GM11168 (cell line): Measurements from ENCODE around the gene ADGRD1.

Experiments used
- in situ Hi-C: fragments of 300-500 bp; cut with MboI; formaldehyde crosslinking; loops from one replicate; pipeline ENCODE4 v1.12.0; 2022; ENCODE audit warnings: low sequenced_read_pairs; ENCODE audit not compliant: unreplicated experiment

The ADGRD1 gene

DNA sequence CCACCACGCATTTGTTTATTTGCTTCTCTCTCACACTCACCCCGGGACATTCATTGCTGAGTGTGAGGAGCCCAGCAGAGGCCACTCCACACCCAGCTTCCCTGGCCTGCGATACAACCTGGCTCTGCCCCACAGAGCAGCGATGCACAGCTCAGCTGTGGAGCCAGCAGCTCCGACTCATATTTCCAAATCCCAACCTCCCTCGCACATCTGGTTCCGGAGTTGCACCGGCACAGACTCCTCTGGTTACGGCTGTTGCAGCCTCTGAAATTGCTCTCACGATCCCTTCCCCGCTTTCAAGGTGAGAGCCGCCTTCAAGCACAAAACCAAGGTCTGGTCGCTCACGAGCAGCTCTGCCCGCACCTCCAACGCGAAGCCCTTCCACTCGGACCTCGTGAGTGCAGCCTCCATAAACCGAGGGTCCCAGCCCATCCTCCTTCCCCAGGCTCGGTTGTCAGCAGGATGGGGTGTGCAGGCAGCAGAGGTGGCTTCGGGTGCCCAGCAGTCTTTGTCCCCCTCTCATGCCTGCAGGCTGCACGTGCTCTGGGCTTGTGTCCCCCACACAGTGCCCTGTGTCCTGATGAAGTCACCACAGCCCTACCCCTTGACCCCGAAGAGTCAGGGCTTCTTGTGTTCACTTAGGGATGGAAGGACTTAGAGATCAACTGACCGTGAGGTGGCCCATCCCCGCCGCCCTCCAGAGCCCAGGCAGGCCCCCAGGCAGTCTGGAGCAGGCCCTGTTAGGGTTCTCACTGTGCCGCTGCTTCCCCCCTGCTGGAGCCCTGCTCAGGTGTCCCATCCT is 184.3 kb downstream of the ADGRD1 start:
- in situ Hi-C loops, result no loop called here

DNA sequence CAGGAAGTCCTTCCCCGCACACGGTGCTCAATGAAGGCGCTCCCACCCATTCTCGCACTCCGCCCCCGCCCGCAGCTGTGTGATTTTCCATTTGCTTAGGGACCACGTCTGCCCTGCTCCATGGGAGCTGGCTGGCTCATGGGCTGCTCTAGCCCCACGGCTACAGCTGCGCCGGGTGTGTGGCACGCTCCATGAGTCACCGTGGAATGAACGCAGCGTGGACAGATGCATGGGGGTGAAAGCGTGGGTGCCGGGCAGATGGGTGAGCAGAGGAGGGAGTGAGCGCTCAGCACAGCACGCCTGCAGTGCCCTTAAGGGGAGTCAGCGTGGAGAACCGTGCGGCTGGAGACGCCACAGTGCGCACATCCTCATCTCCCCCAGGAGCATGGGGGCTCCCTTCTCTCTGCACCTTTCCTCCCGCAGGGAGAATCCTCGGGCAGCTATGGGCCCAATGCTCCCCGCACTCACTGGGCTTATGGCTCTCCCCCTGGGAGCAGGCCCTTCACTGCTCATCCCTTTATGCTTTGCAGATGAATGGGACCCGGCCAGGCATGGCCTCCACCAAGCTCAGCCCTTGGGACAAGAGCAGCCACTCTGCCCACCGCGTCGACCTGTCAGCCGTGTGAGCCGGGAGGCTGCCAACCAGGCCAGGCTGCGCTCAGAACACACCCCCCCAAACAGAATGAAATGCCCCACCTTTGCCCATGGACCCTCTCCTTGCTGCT is 185.1 kb downstream of the ADGRD1 start:
- in situ Hi-C loops, result no loop called here

GRCh38 chr12:131139363-131140068 is 185.8 kb downstream of the ADGRD1 start:
- in situ Hi-C loops, result no loop called here

DNA sequence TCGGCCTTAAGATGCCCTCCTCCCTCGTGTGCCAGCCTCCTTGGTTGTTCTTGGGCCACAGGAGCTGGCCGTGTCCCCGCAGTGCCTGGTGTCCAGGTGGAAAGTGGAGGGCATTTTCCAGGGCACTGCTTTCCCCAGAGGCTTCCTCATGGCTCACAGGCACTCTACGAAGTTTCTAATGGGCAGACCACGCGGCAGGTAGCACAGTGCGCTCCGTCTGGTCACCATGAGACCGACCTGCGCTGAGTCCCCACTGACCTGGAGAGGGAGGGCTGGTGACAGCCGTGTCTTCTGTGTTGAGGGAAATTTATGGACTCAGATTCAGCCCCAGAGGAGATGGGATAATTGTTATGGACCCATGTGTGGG is 186.3 kb downstream of the ADGRD1 start:
- in situ Hi-C loops, result no loop called here

DNA sequence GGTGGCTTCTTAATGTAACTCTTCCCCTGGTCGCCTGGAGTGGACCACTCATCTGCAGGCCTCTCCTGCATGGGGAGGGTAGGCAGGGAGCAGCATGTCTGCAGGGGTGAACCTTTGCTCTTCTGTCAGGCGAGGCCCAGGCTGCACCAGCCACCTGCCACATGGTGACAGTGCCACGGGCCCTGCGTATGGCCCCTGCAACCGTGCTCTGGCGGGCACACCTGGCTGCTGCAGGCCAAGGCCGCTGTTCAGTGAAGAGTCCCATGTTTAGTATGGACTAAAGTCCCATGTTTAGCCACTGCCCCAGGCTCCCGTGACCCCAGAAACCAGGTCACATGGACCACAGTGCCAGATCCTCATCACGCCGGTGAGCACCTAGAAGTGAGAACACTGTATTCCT is 187.0 kb downstream of the ADGRD1 start:
- in situ Hi-C loops, result no loop called here

DNA sequence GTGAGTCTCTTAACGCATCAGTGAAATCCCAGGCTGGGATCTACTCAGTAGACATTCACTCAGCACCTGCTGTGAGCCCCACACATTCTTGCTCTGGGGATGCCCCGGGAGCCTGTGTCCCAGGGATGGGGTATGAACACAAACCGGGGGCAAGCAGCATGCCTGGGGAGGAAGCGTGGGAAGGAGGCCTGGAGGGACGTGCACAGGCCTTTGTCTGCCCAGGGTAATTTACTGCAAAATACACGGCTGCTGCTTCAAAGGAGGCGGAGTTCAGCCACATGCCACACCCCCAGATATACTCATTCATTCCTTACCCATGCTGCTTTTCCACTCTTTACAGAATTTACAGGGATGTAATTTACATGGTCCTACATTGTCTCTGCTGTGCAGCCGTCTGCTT is 187.8 kb downstream of the ADGRD1 start:
- in situ Hi-C loops, result no loop called here

- in situ Hi-C loops, result no loop called here
These were observed 189.4 kb downstream of the ADGRD1 start for GRCh38 chr12:131142891-131143657.

DNA sequence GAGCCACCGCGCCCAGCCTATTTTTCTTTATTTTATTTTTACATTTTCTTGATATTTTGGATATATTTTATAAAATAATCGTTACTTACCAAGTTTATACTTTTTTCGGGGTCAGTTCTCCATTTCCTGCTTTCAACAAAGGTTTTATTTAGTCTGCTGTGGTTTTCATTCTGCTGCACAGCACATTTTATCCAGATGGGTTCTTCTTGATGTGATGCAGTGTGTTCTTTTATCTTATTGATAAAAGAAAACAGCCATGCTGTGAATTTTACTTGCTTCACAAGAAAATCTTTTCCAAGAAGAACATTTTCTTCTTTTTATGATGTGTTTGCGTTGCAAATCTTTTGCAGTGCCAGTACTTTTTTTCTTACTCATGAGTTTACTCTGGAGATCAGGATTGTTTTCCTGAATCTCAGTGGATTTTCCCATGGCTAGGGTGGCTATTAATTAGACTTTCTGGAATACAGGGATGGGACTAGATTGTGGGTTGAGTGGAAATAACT is 192.5 kb downstream of the ADGRD1 start:
- in situ Hi-C loops, result no loop called here

DNA sequence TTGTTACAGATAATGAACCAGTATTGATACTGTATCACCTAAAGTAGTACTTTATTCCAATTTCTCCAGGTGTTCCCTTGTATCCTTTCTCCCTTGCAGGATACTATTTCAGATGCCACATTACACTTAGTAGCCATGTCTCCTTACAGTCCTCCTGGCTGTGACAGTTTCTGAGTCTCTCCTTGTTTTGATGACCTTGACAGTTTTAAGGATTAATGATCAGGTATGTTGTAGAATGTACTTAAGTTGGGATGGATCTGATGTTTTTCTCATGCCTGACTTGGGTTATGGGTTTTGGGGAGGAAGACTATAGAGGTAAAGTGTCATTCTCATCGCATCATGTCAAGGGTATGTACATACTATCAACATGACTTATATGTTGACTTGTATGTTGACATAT is 193.6 kb downstream of the ADGRD1 start:
- in situ Hi-C loops, result no loop called here

- in situ Hi-C loops, result no loop called here
These were observed 194.2 kb downstream of the ADGRD1 start for GRCh38 chr12:131147894-131148293.

- in situ Hi-C loops, result no loop called here
These were observed 198.0 kb downstream of the ADGRD1 start for GRCh38 chr12:131151558-131152345.

DNA sequence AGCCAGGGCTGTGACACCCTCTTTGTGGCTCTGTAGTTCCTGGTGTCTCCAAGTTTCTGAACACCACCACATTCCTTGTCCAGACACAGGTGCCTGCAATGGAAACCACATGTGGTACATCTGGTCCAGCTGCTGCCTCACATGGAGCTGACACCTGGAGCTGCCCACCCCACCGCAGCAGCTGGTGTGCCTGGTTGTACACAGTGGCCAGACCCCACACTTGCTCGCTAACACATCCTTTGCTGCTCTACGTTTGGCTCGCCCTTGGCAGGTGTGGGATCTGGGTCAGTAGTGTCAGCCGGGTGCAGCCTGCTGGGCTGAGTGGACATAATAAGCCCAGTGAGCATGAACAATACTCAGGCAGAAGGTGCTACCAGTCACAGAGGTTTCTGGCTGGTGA is 198.9 kb downstream of the ADGRD1 start:
- in situ Hi-C loops, result no loop called here

DNA sequence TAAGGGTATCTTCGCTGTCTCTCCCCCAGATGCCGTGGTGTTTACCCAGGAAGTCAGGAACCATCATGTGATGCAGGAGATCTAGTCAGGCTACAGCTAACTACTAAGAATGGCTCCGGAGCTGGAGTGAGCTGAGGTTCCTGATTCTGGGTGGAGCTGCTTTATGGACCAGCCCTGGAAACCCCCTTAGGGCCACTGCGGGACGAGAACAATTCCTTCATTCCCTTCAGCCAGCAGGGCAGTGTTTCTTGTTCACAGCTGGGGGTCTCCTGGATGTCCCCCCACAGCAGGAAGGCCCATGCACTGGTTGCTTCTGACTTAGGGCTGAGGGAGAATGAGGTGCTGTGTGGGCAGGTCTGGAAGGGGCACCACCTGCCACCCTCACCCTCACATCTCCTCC is 199.3 kb downstream of the ADGRD1 start:
- in situ Hi-C loops, result no loop called here

GRCh38 chr12:131153956-131154355 is 200.2 kb downstream of the ADGRD1 start:
- in situ Hi-C loops, result no loop called here

- in situ Hi-C loops, result no loop called here
These were observed 201.4 kb downstream of the ADGRD1 start for GRCh38 chr12:131155131-131155530.

DNA sequence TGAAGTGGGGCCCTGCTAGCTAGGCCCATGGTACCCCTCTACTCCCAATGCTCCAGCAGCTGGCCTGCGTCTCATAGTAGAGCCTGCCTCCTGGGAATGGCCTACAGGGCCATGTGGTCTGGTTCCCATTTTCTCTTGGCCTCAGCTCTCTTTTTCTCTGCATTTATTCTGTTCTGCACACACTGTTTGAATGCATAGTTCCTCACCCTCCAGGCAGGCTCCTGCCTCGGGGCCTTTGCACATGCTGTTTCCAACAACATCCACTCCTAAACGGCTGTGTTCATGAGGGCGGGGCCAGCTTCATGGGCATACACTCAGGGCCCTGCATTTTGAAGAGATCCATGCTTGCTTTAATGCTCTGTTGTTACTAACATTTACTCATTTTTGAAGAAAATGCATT is 204.0 kb downstream of the ADGRD1 start:
- in situ Hi-C loops, result no loop called here

DNA sequence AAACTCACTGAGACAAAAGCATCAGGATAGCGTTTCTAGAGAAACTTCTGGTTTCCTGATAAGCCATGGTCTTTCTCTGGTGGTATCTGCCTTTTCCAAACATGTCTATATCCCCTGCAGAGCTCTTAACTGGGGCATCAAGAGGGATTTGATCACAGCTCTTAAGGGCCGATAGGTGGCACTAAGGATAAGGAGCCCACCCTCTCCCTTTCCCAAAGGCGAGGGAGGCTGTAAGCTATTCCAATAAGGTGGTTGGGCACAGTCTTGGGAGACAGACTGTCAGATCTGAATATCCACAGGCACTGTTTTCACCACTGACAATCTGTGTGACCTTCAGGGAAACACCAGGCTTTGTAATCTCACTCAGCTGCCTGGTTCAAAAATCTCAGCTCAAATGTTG is 206.0 kb downstream of the ADGRD1 start:
- in situ Hi-C loops, result no loop called here

GRCh38 chr12:131162113-131162512 is 208.4 kb downstream of the ADGRD1 start:
- in situ Hi-C loops, result no loop called here

DNA sequence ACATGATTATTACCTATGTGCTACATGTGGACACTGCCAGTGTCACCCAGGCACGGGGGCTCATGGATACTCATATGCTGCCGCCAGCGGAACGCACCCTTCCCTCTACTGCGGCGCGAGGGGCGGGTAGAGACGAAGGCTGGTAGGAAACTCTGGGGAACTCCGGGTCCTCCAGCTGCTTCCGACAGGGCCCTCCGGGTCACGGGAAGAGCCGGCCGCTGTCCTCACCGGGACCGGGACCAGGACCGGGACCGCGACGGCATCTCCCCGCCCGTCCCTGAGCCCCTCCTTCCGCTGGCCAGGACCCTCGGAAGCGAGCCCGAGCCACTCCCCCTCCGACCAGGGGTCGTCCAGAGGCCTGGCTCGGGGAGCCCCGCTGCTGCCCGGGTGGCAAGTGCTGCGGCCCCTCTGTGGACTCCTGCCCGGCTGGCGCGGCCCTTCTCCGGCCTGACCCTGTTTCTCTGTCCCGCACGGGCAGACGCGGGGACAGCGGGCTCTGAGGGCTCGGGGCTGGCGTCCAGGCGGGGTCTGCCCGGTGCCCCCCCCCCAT is 209.6 kb downstream of the ADGRD1 start:
- in situ Hi-C loops, result no loop called here
